ENCODE measurements around the gene ATP6V1B1.

- no peak for TF ChIP-seq POLR2A (IDR thresholded peaks at IDR 0.05)
- TF ChIP-seq, protein P1, sequence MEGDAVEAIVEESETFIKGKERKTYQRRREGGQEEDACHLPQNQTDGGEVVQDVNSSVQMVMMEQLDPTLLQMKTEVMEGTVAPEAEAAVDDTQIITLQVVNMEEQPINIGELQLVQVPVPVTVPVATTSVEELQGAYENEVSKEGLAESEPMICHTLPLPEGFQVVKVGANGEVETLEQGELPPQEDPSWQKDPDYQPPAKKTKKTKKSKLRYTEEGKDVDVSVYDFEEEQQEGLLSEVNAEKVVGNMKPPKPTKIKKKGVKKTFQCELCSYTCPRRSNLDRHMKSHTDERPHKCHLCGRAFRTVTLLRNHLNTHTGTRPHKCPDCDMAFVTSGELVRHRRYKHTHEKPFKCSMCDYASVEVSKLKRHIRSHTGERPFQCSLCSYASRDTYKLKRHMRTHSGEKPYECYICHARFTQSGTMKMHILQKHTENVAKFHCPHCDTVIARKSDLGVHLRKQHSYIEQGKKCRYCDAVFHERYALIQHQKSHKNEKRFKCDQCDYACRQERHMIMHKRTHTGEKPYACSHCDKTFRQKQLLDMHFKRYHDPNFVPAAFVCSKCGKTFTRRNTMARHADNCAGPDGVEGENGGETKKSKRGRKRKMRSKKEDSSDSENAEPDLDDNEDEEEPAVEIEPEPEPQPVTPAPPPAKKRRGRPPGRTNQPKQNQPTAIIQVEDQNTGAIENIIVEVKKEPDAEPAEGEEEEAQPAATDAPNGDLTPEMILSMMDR (IDR thresholded peaks at IDR 0.05): no peak
Measured at GRCh38 chr2:70937866-70938585, 2.3 kb downstream of the ATP6V1B1 start.
